Measurements from ENCODE around the gene CD3E. TPM values are rescaled to one million over a fixed set of nuclear protein-coding genes. Genes with fewer than 3 reads are reported as not detected.

Gene CD3E
- total and polyA plus RNA-seq, 9 of the 15 experiments (the other 6 are each of a cell fraction or from before 2014, with no cell fraction given), result 0.07 to 0.62 (median 0.19) TPM; not detected in 5

DNA sequence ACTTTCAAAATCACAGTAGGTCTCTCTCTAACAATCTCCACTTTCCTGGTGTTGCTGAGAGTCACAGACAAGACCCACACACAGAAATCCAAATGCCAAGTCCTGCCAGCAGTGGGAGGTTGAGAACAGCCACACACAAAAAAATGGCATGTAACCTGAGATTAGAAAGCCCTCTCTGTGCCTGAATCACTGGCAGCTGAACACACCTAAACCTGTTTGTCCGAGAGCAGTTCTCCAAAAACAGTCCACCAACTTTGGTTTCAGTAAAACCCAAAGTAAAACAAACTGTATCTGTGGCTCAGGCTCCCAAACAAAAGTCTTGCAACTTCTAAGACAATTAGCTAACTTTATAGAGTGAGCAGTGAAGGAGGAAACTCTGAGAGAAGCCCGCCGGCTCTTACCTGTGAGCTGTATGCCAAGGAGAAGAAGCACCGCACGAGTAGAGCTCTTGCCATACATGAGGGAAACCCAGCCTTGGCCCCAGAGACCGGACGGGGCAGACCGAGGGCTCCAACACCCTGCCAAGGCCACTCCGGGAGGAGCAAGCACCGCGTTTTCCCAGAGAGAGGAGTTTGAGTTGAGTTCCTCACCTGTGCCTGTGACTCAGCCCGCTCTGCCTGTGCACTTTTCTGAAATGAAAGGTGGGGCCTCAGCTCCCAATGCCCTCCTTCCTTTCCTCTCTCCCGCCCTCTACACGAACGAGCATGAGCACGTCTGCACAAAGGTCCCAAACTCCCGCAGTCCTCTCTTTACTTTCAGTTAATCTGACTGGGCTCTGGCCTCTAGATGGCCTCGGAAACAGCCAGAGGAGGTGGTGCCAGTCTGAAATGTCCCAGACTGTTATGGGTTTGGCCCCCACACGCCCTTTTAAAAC, 40.6 kb upstream of the CD3E start, which contains the start of gene MPZL2:
Gene MPZL2 (minus strand): TSS at position 603 of the 874 bp plus-strand sequence. CDS start 144 bp downstream, at position 459.
- no peak for FAIRE-seq
- no TSS peak for BruUV-seq (replicated peaks)
- TF ChIP-seq NRF1 (conservative IDR thresholded peaks at IDR 0.05 in 1 of 2, IDR thresholded peaks at IDR 0.05 in 1 of 2) (0 out of 4 replicates have a peak, but pooled peaks of 1 of the 2 experiments have one; percentile 23), ZNF431 (CRISPR knock-in tag; IDR thresholded peaks at IDR 0.05) (peak; percentile 35; the same call in 1 of the 2 replicates), POLR2H (tag; IDR thresholded peaks at IDR 0.05; ENCODE audit: low read depth) (no peak), PURB (CRISPR knock-in tag; IDR thresholded peaks at IDR 0.05; ENCODE audit: low read depth) (no peak), ZFP36 (IDR thresholded peaks at IDR 0.05; ENCODE audit: low read depth, low read length, partially characterized antibody) (peak; percentile 2), TEAD4 (IDR thresholded peaks at IDR 0.05; ENCODE audit: low read length) (no peak), TEAD4 (CRISPR knock-in tag; IDR thresholded peaks at IDR 0.05; ENCODE audit: borderline replicate concordance) (no peak), RFX5 (IDR thresholded peaks at IDR 0.05; ENCODE audit: low read depth, low read length) (no peak), STAG1 (CRISPR knock-in tag; IDR thresholded peaks at IDR 0.05; ENCODE audit: borderline replicate concordance) (no peak), ZNF644 (tag; IDR thresholded peaks at IDR 0.05; ENCODE audit: low read depth) (no peak)
- in situ Hi-C loops (cut with MboI), result no loop called here
- peak; percentile 59 for ATAC-seq
- Histone ChIP-seq H3K9ac (ENCODE audit: insufficient read depth in 1 of 2, low read depth in 2 of 2, low read length in 2 of 2) (0 out of 4 replicates have a peak within 1 kb of the TSS, but pooled peaks of 1 of the 2 experiments have one; percentile 19), H3K79me2 (ENCODE audit: control insufficient read depth, insufficient read depth, low read length) (no peaks in the 10 kb centered on the region), H3K9me3 (replicated peaks; ENCODE audit: control insufficient read depth, insufficient read depth, low read depth, low read length) (0 out of 2 replicates have a peak, but pooled peaks cover 2% of the 10 kb centered on the region), H3K27me3 (ENCODE audit: control insufficient read depth in 2 of 2, insufficient read depth in 2 of 2, low read length in 2 of 2) (peaks cover 31 to 37% of the 10 kb centered on the region in 2 experiments), H4K20me1 (replicated peaks; ENCODE audit: control insufficient read depth, insufficient read depth, low read length) (no peaks in the 10 kb centered on the region), H3K9me1 (ENCODE audit: control insufficient read depth, insufficient read depth, low read length) (no peaks in the 10 kb centered on the region), H2AFZ (ENCODE audit: low read depth, low read length) (peak within 1 kb of the TSS; percentile 43), H3K4me2 (ENCODE audit: insufficient read depth, low read length) (peak within 1 kb of the TSS; percentile 6; the same call in 1 of the 2 replicates), H3K4me3 (no peak within 1 kb of the TSS), H3K36me3 (ENCODE audit: control insufficient read depth, insufficient read depth, low read length) (no peaks in the 10 kb centered on the region), H3K27ac (ENCODE audit: extremely low read depth, low read depth, low read length) (no peak within 1 kb of the TSS), H3K4me1 (replicated peaks in 1 of 2; ENCODE audit: control insufficient read depth in 2 of 2, insufficient read depth in 2 of 2, low read length in 2 of 2) (no peaks in the 10 kb centered on the region)
- DNase-seq (ENCODE audit: extremely low read depth in 1 of 4, low spot score in 3 of 4), result no peak
- WGBS (ENCODE audit: insufficient coverage, low coverage, missing lambda C conversion rate), result under 1% methylated on average over 19 of the region's 19 CpGs
- intact Hi-C loops (cut with micrococcal nuclease), result no loop called here
- POLR2A ChIA-PET, result interaction anchor here (0.7 kb wide), 1 partner anchor 12 kb away, joined by 3 read pairs; the partner anchor contains the start of gene MPZL3
- CTCF ChIA-PET (ENCODE audit: low intra/inter-chr PET ratio), result no interaction called here

Data from K562 (cell line).